Memory B cell (primary cell): ENCODE data around the gene CP.
A peak's percentile ranks its signal among the peaks of the same experiment; 100 is the strongest.
"Not testable (repeated sequence)": the region's sequence is repeated elsewhere in the genome, so short reads cannot be mapped to it uniquely, and the experiment has no call there.

Experiments
- ATAC-seq: fragments of 150-1000 bp; cut with Tn5 transposase; 2 replicates; pipeline ENCODE4 v1.10.0; 2021; ENCODE audit warnings: low read depth, mild to moderate bottlenecking, moderate library complexity
- DNase-seq, 2 donors: peaks; one replicate each; pipeline ENCODE4 v3.0.0; 2022; ENCODE audit warnings: low spot score in 2 of 2
- H3K27ac Mint-ChIP-seq: one replicate; pipeline ENCODE4 v1.8.0; 2022; ENCODE audit warnings: mild to moderate bottlenecking, moderate library complexity, mixed read lengths
- H3K27me3 Mint-ChIP-seq: one replicate; pipeline ENCODE4 v1.8.0; 2022; ENCODE audit warnings: mixed read lengths
- H3K36me3 Mint-ChIP-seq: one replicate; pipeline ENCODE4 v1.8.0; 2022; ENCODE audit warnings: mild to moderate bottlenecking, mixed read lengths
- H3K4me1 Mint-ChIP-seq: one replicate; pipeline ENCODE4 v1.8.0; 2022; ENCODE audit warnings: mixed read lengths
- H3K4me3 Mint-ChIP-seq: one replicate; pipeline ENCODE4 v1.8.0; 2022; ENCODE audit warnings: mild to moderate bottlenecking, moderate library complexity, mixed read lengths
- H3K9me3 Mint-ChIP-seq: one replicate; pipeline ENCODE4 v1.8.0; 2022; ENCODE audit warnings: mixed read lengths

The CP gene

GRCh38 chr3:149215515-149215914 lies 6.1 kb downstream of the CP start:
- DNase-seq (no peak), ATAC-seq (no peak)
- H3K36me3 Mint-ChIP-seq, result no peaks in the 10 kb centered on the region
- no peaks in the 10 kb centered on the region for H3K9me3 Mint-ChIP-seq
- H3K4me1 Mint-ChIP-seq, result no peaks in the 10 kb centered on the region
- H3K27me3 Mint-ChIP-seq, result no peaks in the 10 kb centered on the region
- H3K4me3 Mint-ChIP-seq, result no peak overlapping the region
- no peak overlapping the region for H3K27ac Mint-ChIP-seq

DNA sequence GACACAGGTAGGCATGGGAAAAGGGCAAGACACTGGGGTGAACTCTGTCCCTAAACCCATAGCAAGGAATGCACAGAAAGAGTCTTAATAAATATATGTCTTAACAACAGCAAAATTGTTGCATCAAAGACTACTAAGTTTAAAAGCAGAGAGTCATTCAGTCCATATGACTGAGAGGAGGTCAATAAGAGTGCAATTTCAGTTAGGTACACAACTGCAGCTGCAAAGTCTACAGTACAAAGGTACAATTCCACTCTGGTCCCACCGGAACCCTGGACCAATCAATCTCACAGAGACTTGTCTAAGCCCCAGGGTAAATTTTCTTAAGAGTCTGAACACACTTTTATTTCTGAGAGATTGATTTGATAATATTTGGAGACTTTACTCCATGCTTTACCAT lies 6.9 kb downstream of the CP start:
- ATAC-seq (no peak), DNase-seq (no peak)
- no peak overlapping the region for H3K27ac Mint-ChIP-seq
- H3K4me1 Mint-ChIP-seq, result no peaks in the 10 kb centered on the region
- no peaks in the 10 kb centered on the region for H3K27me3 Mint-ChIP-seq
- H3K9me3 Mint-ChIP-seq, result no peaks in the 10 kb centered on the region
- H3K4me3 Mint-ChIP-seq, result no peak overlapping the region
- no peaks in the 10 kb centered on the region for H3K36me3 Mint-ChIP-seq

- Mint-ChIP-seq H3K36me3 (no peaks in the 10 kb centered on the region), H3K9me3 (no peaks in the 10 kb centered on the region), H3K27me3 (no peaks in the 10 kb centered on the region), H3K4me1 (no peaks in the 10 kb centered on the region), H3K4me3 (no peak overlapping the region), H3K27ac (no peak overlapping the region)
- no peak for DNase-seq
- no peak for ATAC-seq
These were observed 9.2 kb downstream of the CP start for GRCh38 chr3:149212386-149212785.

DNA sequence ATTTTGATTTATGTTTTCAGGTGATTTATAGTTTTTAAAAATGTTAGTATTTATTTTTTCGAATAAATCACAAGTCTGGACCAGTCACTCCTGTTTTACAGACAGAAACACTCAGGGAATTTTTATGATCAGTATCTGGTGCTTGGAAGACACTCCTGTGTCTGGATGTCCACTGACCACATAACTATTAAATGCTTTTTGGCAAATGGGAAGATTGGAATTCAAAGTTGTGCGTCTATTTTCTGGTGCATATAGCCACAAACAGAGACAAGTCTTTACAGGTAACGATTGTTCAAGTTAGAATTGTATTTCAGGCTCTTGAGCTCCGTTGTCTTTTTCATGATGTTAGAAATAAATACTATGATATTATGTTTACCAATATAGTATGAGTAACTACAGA lies 12.2 kb downstream of the CP start:
- DNase-seq, result no peak
- Mint-ChIP-seq H3K4me3 (no peak overlapping the region), H3K27ac (no peak overlapping the region), H3K9me3 (peaks cover 2% of the 10 kb centered on the region), H3K36me3 (no peaks in the 10 kb centered on the region), H3K4me1 (peaks cover 3% of the 10 kb centered on the region), H3K27me3 (no peaks in the 10 kb centered on the region)
- no peak for ATAC-seq

- DNase-seq (no peak), ATAC-seq (no peak)
- Mint-ChIP-seq H3K27ac (no peak overlapping the region), H3K27me3 (no peaks in the 10 kb centered on the region), H3K36me3 (no peaks in the 10 kb centered on the region), H3K4me3 (no peak overlapping the region), H3K9me3 (peaks cover 2% of the 10 kb centered on the region), H3K4me1 (peaks cover 12% of the 10 kb centered on the region)
These were observed 14.2 kb downstream of the CP start for GRCh38 chr3:149207475-149207874.

- ATAC-seq (no peak), DNase-seq (no peak)
- Mint-ChIP-seq H3K4me1 (peaks cover 12% of the 10 kb centered on the region), H3K27ac (peak overlapping the region; percentile 56), H3K4me3 (no peak overlapping the region), H3K36me3 (no peaks in the 10 kb centered on the region), H3K9me3 (peaks cover 2% of the 10 kb centered on the region), H3K27me3 (no peaks in the 10 kb centered on the region)
These were observed 17.1 kb downstream of the CP start for GRCh38 chr3:149204390-149204991.

DNA sequence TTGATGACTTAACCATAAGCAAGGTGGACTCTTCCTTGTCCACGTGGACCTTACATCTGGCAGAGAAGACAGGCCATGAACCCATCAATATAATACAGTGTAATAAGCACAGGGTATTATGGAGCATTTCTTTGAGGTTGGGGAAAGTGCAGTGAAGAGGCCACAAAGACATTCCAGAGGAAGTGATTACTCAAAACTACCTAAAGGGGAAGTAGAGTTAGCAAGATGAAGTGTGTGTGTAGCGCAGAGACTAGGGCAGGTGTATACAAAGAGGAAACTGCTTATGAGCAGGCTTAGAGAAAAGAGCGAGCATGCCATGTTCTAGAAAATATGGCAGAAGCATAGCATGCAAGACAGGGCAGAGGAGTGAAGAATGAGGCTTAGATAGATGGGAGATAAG lies 17.9 kb downstream of the CP start:
- peak in 1 of 2 donors; percentile 56 for DNase-seq
- H3K27ac Mint-ChIP-seq, result peak overlapping the region; percentile 36

DNA sequence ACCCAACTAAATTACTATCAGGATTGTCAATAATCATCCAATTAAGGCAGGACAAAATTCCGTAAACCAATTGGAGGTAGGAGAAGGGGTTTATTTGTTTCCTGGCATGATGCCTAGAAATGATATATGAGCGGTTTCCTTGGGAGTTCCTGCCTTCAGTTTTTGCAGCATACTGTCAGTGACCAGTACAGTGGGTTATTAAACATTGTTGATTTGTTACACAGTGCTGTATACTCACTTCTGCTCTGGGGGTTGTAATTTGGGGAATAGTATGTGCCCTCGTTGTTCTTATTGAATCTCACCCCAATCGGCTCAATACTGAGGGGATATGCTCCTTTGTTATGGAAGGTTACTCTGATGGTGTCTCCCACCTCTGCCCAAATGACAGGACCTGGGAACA lies 22.2 kb downstream of the CP start:
- DNase-seq (no peak), ATAC-seq (no peak)
- peaks cover 10% of the 10 kb centered on the region for H3K4me1 Mint-ChIP-seq
- no peaks in the 10 kb centered on the region for H3K27me3 Mint-ChIP-seq
- no peaks in the 10 kb centered on the region for H3K36me3 Mint-ChIP-seq
- no peak overlapping the region for H3K4me3 Mint-ChIP-seq
- H3K9me3 Mint-ChIP-seq, result peaks cover under 1% of the 10 kb centered on the region
- no peak overlapping the region for H3K27ac Mint-ChIP-seq

More for the DNA sequence above, 17.9 kb downstream of the CP start:
- Mint-ChIP-seq H3K9me3 (peaks cover 2% of the 10 kb centered on the region), H3K27me3 (no peaks in the 10 kb centered on the region), H3K36me3 (no peaks in the 10 kb centered on the region), H3K4me3 (peak overlapping the region; percentile 48), H3K4me1 (peaks cover 12% of the 10 kb centered on the region)
- peak; percentile 100 for ATAC-seq

GRCh38 chr3:149198611-149199010 lies 23.0 kb downstream of the CP start:
- ATAC-seq, result no peak
- Mint-ChIP-seq H3K27me3 (no peaks in the 10 kb centered on the region), H3K4me1 (peaks cover 1% of the 10 kb centered on the region), H3K9me3 (no peaks in the 10 kb centered on the region), H3K4me3 (no peak overlapping the region), H3K36me3 (no peaks in the 10 kb centered on the region), H3K27ac (no peak overlapping the region)
- no peak for DNase-seq

GRCh38 chr3:149197669-149198068 lies 24.0 kb downstream of the CP start:
- DNase-seq, result no peak
- H3K4me1 Mint-ChIP-seq, result no peaks in the 10 kb centered on the region
- no peak overlapping the region for H3K4me3 Mint-ChIP-seq
- no peaks in the 10 kb centered on the region for H3K9me3 Mint-ChIP-seq
- no peak for ATAC-seq
- no peak overlapping the region for H3K27ac Mint-ChIP-seq
- no peaks in the 10 kb centered on the region for H3K27me3 Mint-ChIP-seq
- no peaks in the 10 kb centered on the region for H3K36me3 Mint-ChIP-seq

DNA sequence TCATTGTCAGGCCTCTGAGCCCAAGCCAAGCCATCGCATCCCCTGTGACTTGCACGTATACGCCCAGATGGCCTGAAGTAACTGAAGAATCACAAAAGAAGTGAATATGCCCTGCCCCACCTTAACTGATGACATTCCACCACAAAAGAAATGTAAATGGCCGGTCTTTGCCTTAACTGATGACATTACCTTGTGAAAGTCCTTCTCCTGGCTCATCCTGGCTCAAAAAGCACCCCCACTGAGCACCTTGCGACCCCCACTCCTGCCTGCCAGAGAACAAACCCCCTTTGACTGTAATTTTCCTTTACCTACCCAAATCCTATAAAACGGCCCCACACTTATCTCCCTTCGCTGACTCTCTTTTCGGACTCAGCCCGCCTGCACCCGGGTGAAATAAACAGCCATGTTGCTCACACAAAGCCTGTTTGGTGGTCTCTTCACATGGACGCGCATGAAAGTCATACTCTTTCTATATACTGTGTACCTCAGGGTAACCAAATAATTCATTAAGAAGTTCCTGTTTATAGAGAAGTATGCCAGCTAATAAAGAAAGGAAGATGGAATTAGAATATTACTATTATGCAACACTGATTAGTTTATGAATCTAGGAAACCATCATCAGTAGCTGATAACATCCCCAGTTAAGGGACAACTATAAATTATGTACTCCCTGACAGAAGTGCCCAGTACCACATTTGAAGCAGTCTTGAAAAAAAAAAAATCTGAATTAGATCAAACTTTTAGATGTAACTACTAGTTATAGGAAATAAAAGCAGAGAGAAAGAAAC lies 24.6 kb downstream of the CP start:
- not testable (repeated sequence) for H3K4me3 Mint-ChIP-seq, H3K36me3 Mint-ChIP-seq, H3K4me1 Mint-ChIP-seq, H3K27ac Mint-ChIP-seq, DNase-seq, H3K9me3 Mint-ChIP-seq, H3K27me3 Mint-ChIP-seq, ATAC-seq

DNA sequence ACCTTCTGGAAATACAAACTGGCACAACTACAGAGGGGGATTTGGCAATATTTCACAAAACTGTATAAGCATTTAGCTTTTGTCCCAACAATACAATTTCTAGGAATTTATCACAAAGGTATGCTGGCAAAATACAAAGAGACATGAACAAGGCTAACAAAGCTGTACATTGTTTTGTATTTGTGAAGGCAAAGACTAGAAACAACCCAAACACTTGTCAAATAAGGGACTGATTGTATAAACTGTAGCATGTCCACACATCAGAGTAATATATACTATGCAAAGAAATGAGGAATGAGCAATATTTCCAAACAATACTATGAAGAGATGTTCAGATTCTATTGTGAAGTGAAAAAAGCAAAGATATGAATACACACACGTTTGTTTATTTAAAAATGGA lies 26.4 kb downstream of the CP start:
- no peak for ATAC-seq
- H3K27ac Mint-ChIP-seq, result no peak overlapping the region
- no peaks in the 10 kb centered on the region for H3K9me3 Mint-ChIP-seq
- H3K27me3 Mint-ChIP-seq, result no peaks in the 10 kb centered on the region
- H3K4me3 Mint-ChIP-seq, result no peak overlapping the region
- no peaks in the 10 kb centered on the region for H3K4me1 Mint-ChIP-seq
- H3K36me3 Mint-ChIP-seq, result no peaks in the 10 kb centered on the region
- DNase-seq, result no peak

DNA sequence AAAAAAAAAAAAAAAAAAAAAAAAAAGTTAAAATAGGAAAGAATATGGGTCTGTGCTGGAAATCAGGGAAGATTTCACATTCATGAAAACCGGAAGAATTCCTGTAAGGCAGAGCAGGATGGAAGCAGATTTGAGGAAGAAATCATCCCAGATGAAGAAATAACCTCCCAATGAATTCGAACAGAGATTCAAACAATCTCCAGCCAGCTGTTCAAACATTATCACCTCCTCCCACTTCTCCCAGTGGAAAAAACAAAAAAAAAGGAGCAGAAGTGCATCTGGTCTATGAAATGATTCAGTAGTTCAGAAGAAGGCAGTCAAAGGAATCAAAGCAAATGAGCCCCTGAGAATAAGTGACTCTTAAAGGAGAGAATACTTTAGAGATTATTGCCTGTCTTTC lies 33.1 kb downstream of the CP start:
- H3K4me1 Mint-ChIP-seq, result no peaks in the 10 kb centered on the region
- H3K36me3 Mint-ChIP-seq, result peaks cover 4% of the 10 kb centered on the region
- ATAC-seq (no peak), DNase-seq (no peak)
- H3K9me3 Mint-ChIP-seq, result no peaks in the 10 kb centered on the region
- H3K27ac Mint-ChIP-seq, result no peak overlapping the region
- no peaks in the 10 kb centered on the region for H3K27me3 Mint-ChIP-seq
- no peak overlapping the region for H3K4me3 Mint-ChIP-seq

- H3K27me3 Mint-ChIP-seq, result no peaks in the 10 kb centered on the region
- ATAC-seq (no peak), DNase-seq (no peak)
- H3K36me3 Mint-ChIP-seq, result peaks cover 4% of the 10 kb centered on the region
- H3K27ac Mint-ChIP-seq, result no peak overlapping the region
- no peaks in the 10 kb centered on the region for H3K9me3 Mint-ChIP-seq
- no peak overlapping the region for H3K4me3 Mint-ChIP-seq
- no peaks in the 10 kb centered on the region for H3K4me1 Mint-ChIP-seq
These were observed 34.9 kb downstream of the CP start for GRCh38 chr3:149186721-149187120.

DNA sequence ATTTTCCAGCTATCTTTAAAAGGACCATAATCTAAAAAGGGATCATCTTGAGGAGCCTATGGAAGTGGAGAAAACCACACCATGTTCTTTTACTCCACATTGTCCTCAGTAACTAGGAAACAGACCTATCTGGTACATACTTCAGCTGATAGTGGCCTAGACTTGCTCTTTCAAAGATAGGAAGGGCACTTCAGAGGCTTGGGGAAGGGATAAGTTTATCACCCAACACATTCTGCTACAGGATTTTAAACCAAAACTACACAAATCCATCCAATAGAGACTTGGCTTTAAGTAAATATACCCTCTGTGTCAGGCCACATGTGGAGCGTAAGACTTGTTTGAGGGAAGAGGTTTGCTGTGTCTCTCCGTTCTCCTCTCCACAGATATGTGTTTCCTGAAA lies 35.4 kb downstream of the CP start:
- Mint-ChIP-seq H3K4me1 (no peaks in the 10 kb centered on the region), H3K27ac (no peak overlapping the region), H3K9me3 (no peaks in the 10 kb centered on the region), H3K27me3 (no peaks in the 10 kb centered on the region), H3K36me3 (peaks cover 4% of the 10 kb centered on the region), H3K4me3 (no peak overlapping the region)
- ATAC-seq (no peak), DNase-seq (no peak)
